Thyroid gland (tissue), 4 donors: ENCODE results near the gene ZER1.

ENCODE experiments used
- POLR2A ChIP-seq, 2 donors: fragments of 450-650 bp; IDR thresholded peaks; one replicate each; pipeline ENCODE4 v1.6.1; 2017; ENCODE audit warnings: antibody characterized with exemption in 2 of 2, mild to moderate bottlenecking in 2 of 2, moderate library complexity in 1 of 2
- TF ChIP-seq, protein P1 (sequence below), 6 experiments: fragments of 200-600 bp in 3 of 6; fragments of 450-650 bp in 3 of 6; sonication (generic) in 3 of 6; IDR thresholded peaks; one replicate each; pipeline ENCODE4 v1.5.1; 2016 to 2019; ENCODE audit warnings: antibody characterized with exemption in 6 of 6, mild to moderate bottlenecking in 2 of 6, inconsistent platforms in 1 of 6, moderate library complexity in 1 of 6

- TF ChIP-seq, protein P1, sequence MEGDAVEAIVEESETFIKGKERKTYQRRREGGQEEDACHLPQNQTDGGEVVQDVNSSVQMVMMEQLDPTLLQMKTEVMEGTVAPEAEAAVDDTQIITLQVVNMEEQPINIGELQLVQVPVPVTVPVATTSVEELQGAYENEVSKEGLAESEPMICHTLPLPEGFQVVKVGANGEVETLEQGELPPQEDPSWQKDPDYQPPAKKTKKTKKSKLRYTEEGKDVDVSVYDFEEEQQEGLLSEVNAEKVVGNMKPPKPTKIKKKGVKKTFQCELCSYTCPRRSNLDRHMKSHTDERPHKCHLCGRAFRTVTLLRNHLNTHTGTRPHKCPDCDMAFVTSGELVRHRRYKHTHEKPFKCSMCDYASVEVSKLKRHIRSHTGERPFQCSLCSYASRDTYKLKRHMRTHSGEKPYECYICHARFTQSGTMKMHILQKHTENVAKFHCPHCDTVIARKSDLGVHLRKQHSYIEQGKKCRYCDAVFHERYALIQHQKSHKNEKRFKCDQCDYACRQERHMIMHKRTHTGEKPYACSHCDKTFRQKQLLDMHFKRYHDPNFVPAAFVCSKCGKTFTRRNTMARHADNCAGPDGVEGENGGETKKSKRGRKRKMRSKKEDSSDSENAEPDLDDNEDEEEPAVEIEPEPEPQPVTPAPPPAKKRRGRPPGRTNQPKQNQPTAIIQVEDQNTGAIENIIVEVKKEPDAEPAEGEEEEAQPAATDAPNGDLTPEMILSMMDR (IDR thresholded peaks at IDR 0.05): no peak
- no peak for TF ChIP-seq POLR2A (IDR thresholded peaks at IDR 0.05)
These were observed 41.8 kb downstream of the ZER1 start for GRCh38 chr9:128729766-128730517.
